Smooth muscle cell (in vitro differentiated cells): ENCODE results near the gene MSI2. TPM values are rescaled to one million over a fixed set of nuclear protein-coding genes. Genes with fewer than 3 reads are reported as not detected.

Experiments
- DNase-seq: peaks from one replicate; lab custom pipeline; 2025; ENCODE audit not compliant: unreplicated experiment; lab: John Stamatoyannopoulos, UW
- H2AFZ ChIP-seq: fragments of 200-600 bp; sonication (generic); 2 replicates; pipeline ENCODE4 v1.6.0; 2016; ENCODE audit warnings: antibody characterized with exemption, low read depth, mild to moderate bottlenecking
- H3F3A ChIP-seq: fragments of 200-600 bp; sonication (generic); 2 replicates; pipeline ENCODE4 v1.6.0; 2017; ENCODE audit warnings: antibody characterized with exemption, low read depth
- H3K27ac ChIP-seq: fragments of 200-600 bp; sonication (generic); 2 replicates; pipeline ENCODE4 v1.5.1; 2016; ENCODE audit warnings: low read depth, mild to moderate bottlenecking
- H3K27me3 ChIP-seq: fragments of 200-600 bp; sonication (generic); 2 replicates; pipeline ENCODE4 v1.6.1; 2016; ENCODE audit warnings: low read depth, mild to moderate bottlenecking
- H3K36me3 ChIP-seq: fragments of 200-600 bp; sonication (generic); 2 replicates; pipeline ENCODE4 v1.5.1; 2016; ENCODE audit warnings: low read depth
- H3K4me1 ChIP-seq: fragments of 200-600 bp; sonication (generic); 2 replicates; pipeline ENCODE4 v1.5.1; 2016; ENCODE audit warnings: low read depth
- H3K4me2 ChIP-seq: fragments of 200-600 bp; sonication (generic); 2 replicates; pipeline ENCODE4 v1.6.0; 2016; ENCODE audit warnings: mild to moderate bottlenecking
- H3K4me3 ChIP-seq: fragments of 200-600 bp; sonication (generic); 2 replicates; pipeline ENCODE4 v1.5.1; 2016; ENCODE audit warnings: mild to moderate bottlenecking
- H3K79me2 ChIP-seq: fragments of 200-600 bp; sonication (generic); 2 replicates; pipeline ENCODE4 v1.6.0; 2016; ENCODE audit warnings: low read depth, mild to moderate bottlenecking
- H3K9ac ChIP-seq: fragments of 200-600 bp; sonication (generic); 2 replicates; pipeline ENCODE4 v1.6.0; 2016; ENCODE audit warnings: low read depth
- H3K9me3 ChIP-seq: fragments of 200-600 bp; sonication (generic); replicated peaks from 2 replicates; pipeline ENCODE4 v1.5.1; 2016; ENCODE audit warnings: low read depth
- H4K20me1 ChIP-seq: fragments of 200-600 bp; sonication (generic); 2 replicates; pipeline ENCODE4 v1.6.0; 2016; ENCODE audit warnings: low read depth
- CTCF ChIP-seq: fragments of 200-600 bp; sonication (generic); IDR thresholded peaks from 2 replicates; pipeline ENCODE4 v1.5.1; 2017; ENCODE audit warnings: borderline replicate concordance, mild to moderate bottlenecking, antibody characterized with exemption; ENCODE audit not compliant: insufficient read depth, poor library complexity, severe bottlenecking
- WGBS: methylation state at CpG from one replicate; pipeline ENCODE4 v1.1.7; 2016; ENCODE audit warnings: low lambda C conversion rate; 5-methylcytosine and 5-hydroxymethylcytosine counted together
- polyA plus RNA-seq: library from polyadenylated mRNA; unstranded; fragments of >200 nt; fragmentation: Nextera tagmentation; extraction: Ambion mirVana; gene quantifications from 2 replicates; pipeline ENCODE4 v1.2.1, GENCODE V29; 2016
- total RNA-seq: library from RNA; depleted of rRNA; stranded (reverse); fragments of >200 nt; gene quantifications from 2 replicates; pipeline ENCODE4 v1.2.3, GENCODE V29; 2014

MSI2 gene
- total and polyA plus RNA-seq, 2 experiments from 2014 or later = 5.7 to 36.5 TPM

DNA sequence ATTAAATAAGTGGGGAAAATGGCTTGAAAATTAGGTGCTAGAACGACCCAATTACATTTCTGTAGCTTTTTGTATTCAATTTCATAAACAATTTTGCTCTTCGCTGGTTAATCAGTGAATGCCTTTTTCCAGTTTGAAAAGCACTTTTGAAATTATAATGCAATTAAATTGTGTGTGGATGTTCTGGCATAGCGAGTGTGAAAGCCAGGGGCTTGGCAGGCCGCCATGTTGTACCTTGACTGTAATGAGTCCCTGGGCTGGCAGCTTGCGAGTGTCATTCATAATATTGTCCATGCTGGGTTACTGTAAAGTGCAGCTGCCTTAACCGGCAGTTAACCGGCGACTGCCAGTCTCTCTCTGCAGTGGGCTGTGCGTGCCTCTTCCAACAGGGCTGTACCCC lies 310.9 kb downstream of the MSI2 start:
- H3K9ac ChIP-seq = no peak overlapping the region
- no peak overlapping the region for H3K4me2 ChIP-seq
- no peaks in the 10 kb centered on the region for H4K20me1 ChIP-seq
- H3K79me2 ChIP-seq = no peaks in the 10 kb centered on the region
- no peak overlapping the region for H3K4me3 ChIP-seq
- no peak for TF ChIP-seq CTCF
- no peaks in the 10 kb centered on the region for H3K4me1 ChIP-seq
- H3K9me3 ChIP-seq = no peaks in the 10 kb centered on the region
- no peak overlapping the region for H3K27ac ChIP-seq
- no peaks in the 10 kb centered on the region for H3K27me3 ChIP-seq
- 98% methylated on average over 9 of the region's 9 CpGs for WGBS
- H3K36me3 ChIP-seq = no peaks in the 10 kb centered on the region
- H3F3A ChIP-seq = no peaks in the 10 kb centered on the region
- no peak overlapping the region for H2AFZ ChIP-seq
- DNase-seq = no peak

- TF ChIP-seq CTCF = no peak
- Histone ChIP-seq H3F3A (no peaks in the 10 kb centered on the region), H3K27me3 (no peaks in the 10 kb centered on the region), H4K20me1 (no peaks in the 10 kb centered on the region), H3K4me1 (no peaks in the 10 kb centered on the region), H3K4me3 (no peak overlapping the region), H2AFZ (no peak overlapping the region), H3K79me2 (no peaks in the 10 kb centered on the region), H3K36me3 (no peaks in the 10 kb centered on the region), H3K27ac (no peak overlapping the region), H3K4me2 (no peak overlapping the region), H3K9me3 (no peaks in the 10 kb centered on the region), H3K9ac (no peak overlapping the region)
- 64% methylated on average over 3 of the region's 3 CpGs for WGBS
- DNase-seq = no peak
Observed at GRCh38 chr17:57568340-57568739, 312.0 kb downstream of the MSI2 start.

GRCh38 chr17:57569021-57569420 lies 312.7 kb downstream of the MSI2 start:
- no peak overlapping the region for H3K4me2 ChIP-seq
- H4K20me1 ChIP-seq = no peaks in the 10 kb centered on the region
- no peak overlapping the region for H2AFZ ChIP-seq
- H3K4me1 ChIP-seq = no peaks in the 10 kb centered on the region
- no peaks in the 10 kb centered on the region for H3K27me3 ChIP-seq
- WGBS = 92% methylated on average over 4 of the region's 4 CpGs
- H3K36me3 ChIP-seq = no peaks in the 10 kb centered on the region
- no peak overlapping the region for H3K27ac ChIP-seq
- no peak overlapping the region for H3K4me3 ChIP-seq
- H3K9ac ChIP-seq = no peak overlapping the region
- TF ChIP-seq CTCF = no peak
- H3F3A ChIP-seq = no peaks in the 10 kb centered on the region
- H3K79me2 ChIP-seq = no peaks in the 10 kb centered on the region
- no peaks in the 10 kb centered on the region for H3K9me3 ChIP-seq
- no peak for DNase-seq

- Histone ChIP-seq H3K9ac (no peak overlapping the region), H3K4me1 (no peaks in the 10 kb centered on the region), H3K4me2 (no peak overlapping the region), H3K4me3 (no peak overlapping the region), H2AFZ (no peak overlapping the region), H3K79me2 (no peaks in the 10 kb centered on the region), H4K20me1 (no peaks in the 10 kb centered on the region), H3K36me3 (no peaks in the 10 kb centered on the region), H3F3A (no peaks in the 10 kb centered on the region), H3K27me3 (no peaks in the 10 kb centered on the region), H3K27ac (no peak overlapping the region), H3K9me3 (no peaks in the 10 kb centered on the region)
- 95% methylated on average over 7 of the region's 7 CpGs for WGBS
- DNase-seq = no peak
- TF ChIP-seq CTCF = no peak
Observed at GRCh38 chr17:57569853-57570252, 313.5 kb downstream of the MSI2 start.
